HTR-8/SVneo (cell line): ENCODE measurements around the gene PRAMEF12.
"Not testable (repeated sequence)": the region's sequence is repeated elsewhere in the genome, so short reads cannot be mapped to it uniquely, and the experiment has no call there.

Source experiments
- DNase-seq: peaks from one replicate; pipeline ENCODE4 v3.0.0; 2011; ENCODE audit warnings: low spot score, mixed read lengths; ENCODE audit not compliant: insufficient read length
- FAIRE-seq: peaks from 2 replicates; lab custom pipeline; 2011; peaks lifted over from hg19 to GRCh38; lab: Jason Lieb, UNC

PRAMEF12 gene

DNA sequence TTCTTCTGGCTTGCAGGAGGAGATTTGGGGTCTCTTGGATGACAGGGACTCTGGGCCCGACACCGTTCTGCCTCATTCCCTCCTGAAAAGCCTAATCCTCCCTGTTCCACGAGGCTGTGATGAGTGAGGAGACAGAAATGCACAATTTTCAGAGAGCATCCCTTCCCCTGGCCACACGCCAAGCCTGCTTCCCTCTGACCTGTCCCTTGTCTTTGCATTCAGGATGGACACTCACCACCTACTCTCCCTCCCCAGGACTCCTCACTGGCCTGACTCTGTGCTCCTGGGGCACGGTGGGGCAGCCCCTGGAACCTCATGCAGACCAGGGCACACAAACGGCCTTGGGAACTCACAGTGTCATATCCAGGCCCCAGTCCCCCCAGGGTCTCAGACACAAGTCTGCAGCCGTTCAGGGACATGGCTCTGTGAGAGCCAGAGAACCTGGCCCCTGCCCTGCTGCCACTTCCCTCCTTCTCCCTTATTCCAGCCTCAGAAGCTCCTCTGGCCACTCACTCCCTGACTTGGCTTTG lies 3.5 kb upstream of the PRAMEF12 start:
- FAIRE-seq (no peak), DNase-seq (no peak)

DNA sequence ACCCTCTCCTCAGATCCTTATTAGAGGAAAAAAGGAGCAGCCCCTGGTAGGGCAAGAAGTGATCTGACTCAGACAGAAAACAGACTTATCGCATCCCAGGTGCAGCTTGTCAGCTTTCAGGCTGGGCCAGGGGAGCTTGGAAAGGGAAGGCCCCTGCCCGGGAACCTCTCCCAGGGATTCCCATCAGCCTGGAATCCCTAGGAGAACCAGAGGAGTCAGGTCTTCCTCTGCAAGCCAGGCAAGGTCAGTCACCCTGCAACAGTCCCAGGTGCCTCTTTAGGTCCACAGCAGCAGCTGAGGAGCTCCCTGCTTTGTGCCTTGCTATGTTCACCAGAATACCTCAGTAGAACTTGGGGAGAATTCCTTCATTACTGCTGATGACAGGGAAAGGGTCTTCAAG lies 2.9 kb upstream of the PRAMEF12 start:
- no peak for FAIRE-seq
- no peak for DNase-seq

DNA sequence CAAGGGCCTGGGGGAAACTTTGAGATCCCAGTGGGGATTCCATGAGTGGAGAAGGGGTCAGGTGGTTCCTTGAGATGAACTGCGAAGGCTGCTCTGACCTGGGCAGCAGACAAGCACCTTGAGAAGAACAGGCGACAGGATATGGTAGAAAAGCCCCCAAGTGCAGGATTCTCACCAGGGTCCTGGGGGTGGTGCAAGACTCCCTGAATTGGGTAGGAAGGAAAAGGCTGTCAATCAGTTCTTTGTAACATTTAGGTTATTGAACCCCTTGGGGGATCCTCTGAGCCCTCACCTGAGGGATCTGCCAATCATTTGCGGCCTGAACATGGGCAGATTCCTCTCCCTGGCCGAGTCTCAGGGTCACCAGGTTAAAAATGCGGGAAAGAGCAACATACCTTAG lies 2.4 kb upstream of the PRAMEF12 start:
- no peak for FAIRE-seq
- DNase-seq, result no peak

DNA sequence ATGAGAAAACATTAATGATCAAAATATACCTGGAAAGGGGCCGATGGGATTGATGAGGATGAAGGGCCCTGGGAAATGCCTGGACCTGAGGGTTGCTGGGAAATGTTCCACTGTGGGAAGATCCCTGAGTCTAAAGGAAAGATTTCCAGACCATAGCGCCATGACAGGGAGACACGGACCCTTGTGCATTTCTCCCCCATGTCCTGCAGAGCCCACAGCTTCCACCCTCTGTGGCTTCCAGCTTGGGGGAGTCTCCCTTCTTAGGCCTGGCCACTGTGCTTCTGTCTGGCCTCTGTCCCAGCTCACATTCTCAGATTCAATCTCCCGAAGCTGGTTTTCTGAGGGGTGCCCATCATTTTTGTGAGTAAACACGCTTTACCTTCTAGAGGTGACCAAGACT lies 1.0 kb upstream of the PRAMEF12 start:
- no peak for FAIRE-seq
- no peak for DNase-seq

DNA sequence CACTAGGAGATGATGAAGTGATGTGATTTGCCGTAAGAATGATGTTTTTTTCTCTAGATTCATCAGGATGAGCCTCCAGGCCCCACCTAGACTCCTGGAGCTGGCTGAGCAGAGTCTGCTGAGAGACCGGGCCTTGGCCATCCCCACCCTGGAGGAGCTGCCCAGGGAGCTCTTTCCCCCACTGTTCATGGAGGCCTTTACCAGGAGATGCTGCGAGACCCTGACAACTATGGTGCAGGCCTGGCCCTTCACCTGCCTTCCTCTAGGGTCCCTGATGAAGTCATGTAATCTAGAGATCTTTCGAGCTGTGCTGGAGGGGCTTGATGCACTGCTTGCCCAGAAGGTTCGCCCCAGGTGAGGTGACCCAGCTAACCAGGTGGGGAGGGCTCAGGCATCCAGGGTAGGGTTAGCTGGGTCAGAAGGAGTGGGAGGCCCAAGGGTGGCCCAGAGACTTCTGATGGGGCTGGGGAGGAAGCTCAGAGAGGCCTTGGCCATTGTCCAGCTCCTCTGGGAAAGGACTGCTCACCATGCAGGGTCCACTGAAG lies 1.3 kb downstream of the PRAMEF12 start:
- FAIRE-seq (no peak), DNase-seq (no peak)

DNA sequence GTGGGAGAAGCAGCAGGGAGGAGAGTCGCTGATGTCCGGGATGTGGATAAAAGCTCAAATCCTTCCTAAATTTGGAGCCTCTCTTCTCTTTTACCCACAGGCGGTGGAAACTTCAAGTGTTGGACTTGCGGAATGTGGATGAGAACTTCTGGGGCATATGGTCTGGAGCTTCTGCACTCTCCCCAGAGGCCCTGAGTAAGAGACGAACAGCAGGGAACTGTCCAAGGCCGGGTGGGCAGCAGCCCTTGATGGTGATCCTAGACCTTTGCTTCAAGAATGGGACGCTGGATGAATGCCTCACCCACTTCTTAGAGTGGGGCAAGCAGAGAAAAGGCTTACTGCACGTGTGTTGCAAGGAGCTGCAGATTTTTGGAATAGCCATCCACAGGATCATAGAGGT lies 1.9 kb downstream of the PRAMEF12 start:
- FAIRE-seq (no peak), DNase-seq (no peak)

DNA sequence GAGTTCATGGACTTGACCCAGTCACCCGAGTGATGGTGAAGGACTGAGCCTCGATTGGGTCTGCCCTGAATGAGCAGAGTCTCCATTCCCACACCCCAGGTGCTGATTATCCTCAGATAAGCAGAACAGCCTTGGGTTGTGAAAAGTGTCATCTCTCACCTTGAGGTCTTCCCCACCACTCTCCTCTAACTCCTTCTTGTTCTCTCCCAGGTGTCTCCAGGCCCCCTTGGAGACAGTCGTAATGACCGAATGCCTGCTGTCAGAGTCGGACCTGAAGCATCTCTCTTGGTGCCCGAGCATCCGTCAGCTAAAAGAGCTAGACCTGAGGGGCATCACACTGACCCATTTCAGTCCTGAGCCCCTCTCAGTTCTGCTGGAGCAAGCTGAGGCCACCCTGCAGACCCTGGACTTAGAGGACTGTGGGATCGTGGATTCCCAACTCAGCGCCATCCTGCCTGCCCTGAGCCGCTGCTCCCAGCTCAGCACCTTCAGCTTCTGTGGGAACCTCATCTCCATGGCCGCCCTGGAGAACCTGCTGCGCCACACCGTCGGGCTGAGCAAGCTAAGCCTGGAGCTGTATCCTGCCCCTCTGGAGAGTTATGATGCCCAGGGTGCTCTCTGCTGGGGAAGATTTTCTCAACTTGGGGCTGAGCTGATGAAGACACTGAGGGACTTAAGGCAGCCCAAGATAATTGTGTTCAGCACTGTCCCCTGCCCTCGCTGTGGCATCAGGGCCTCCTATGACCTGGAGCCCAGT lies 3.4 kb downstream of the PRAMEF12 start:
- FAIRE-seq, result no peak
- DNase-seq, result no peak

DNA sequence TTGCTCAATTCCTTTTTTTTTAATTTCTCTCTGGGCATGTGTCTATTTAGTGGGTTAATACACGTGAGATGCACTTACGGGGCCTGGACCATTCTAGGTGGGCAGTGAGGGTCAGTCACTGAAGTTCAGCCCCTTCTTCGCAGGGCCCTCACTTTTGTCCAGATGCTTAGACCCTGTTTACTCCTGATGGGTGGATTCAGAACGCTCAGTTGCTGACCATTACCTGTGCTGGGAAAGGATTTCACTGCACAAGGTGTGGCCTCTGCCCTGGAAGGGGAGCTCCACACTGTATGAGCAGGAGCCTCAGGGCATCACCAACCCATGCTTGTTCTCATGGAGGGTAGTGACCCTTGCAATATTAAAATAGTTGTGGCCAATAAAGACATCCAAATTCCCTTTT lies 4.5 kb downstream of the PRAMEF12 start:
- no peak for FAIRE-seq

DNA sequence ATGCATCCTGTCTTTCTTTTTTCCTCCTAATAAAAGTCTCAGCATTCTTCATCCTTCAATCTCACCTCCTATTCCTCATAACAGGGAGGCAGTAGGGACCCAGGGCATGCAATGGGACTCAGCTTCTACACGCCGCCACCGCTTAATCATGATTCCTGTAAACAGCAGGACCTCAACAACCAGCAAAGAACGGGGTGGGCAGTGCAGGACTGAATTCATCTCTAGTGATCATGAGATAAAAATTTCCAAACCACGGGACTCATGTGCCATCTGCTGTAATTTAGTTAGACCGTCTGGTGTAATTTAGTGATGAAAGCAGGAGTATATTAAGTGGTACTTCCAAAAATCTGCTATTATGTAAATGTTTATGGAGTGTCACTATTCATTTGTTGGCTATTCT lies 5.4 kb downstream of the PRAMEF12 start:
- no peak for FAIRE-seq

More for the DNA sequence above, 4.5 kb downstream of the PRAMEF12 start:
- no peak for DNase-seq

DNA sequence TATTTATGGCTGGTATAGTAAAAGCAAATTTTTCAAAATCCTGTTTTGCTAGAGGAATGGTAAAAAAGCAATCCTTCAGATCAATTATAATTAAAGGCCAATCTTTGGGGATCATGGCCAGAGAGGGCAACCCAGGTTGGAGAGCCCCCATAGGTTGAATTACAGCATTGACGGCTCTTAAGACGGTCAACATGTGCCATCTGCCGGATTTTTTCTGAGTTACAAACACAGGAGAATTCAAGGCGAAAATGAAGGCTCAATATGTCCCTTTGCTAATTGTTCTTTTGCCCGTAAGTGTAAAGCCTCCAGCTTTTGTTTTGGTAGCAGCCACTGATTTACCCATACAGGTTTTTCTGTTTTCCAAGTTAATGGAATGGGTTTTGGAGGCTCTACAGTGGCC lies 8.0 kb downstream of the PRAMEF12 start:
- FAIRE-seq, DNase-seq: not testable (repeated sequence)

More for the DNA sequence above, 5.4 kb downstream of the PRAMEF12 start:
- DNase-seq, result no peak

DNA sequence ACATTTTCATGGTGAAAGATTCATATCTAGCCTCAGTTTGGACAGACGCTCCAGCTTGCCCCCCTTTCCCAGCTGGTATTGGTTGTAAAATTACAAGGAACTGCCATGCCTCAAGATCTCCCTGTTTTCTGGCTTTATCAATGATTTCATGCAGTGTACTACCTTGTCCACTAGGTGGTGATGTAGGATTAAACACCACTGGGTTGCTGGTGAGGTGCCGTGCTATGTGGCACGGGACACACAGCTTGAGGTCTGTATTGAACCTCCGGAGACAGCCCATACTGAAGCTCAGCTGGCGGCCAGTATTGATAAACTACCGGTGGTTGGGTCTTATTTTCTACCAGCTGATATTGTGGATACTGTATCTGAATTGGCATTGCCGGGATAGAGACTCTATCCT lies 10.2 kb downstream of the PRAMEF12 start:
- DNase-seq, FAIRE-seq: not testable (repeated sequence)

DNA sequence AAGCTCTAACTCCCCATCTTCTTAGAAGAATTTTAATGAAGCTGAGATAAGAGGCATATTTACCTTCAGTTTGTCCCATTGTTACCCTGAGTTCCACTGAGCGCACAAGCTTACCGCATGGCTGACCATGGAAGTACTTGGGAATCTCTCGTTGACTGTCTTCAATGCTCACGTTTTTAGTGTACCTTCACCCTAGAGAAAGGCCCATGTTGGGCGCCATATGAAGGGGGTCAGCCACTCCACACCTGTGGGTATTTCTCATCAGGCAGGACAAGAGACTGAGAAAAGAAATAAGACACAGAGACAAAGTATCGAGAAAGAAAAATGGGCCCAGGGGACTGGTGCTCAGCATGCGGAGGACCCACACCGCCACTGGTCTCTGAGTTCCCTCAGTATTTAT lies 11.2 kb downstream of the PRAMEF12 start:
- DNase-seq, FAIRE-seq: not testable (repeated sequence)

DNA sequence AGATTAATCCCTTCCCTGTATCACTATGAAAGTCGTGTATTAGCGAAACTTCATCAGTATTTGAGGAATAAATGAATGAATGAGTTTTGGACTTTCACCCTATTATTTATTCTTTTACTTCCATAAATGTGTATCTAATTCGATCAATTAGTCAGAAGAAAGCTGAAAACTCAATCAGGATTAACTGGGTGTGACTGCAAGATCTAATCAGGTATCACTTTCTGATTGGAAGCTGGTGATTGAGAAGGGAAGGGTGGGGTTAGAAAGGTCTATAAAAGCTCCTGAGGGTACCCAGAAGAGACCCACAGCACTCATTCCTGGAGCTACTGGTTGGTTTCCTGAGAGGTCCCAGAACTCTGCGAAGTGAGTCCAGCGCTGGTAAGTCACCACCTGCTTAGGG lies 17.6 kb downstream of the PRAMEF12 start, which contains the start of gene PRAMEF1:
Gene PRAMEF1 (plus strand): TSS at position 301 of the 400 bp plus-strand sequence. CDS start 1,831 bp downstream, outside the sequence.
- not testable (repeated sequence) for FAIRE-seq, DNase-seq

DNA sequence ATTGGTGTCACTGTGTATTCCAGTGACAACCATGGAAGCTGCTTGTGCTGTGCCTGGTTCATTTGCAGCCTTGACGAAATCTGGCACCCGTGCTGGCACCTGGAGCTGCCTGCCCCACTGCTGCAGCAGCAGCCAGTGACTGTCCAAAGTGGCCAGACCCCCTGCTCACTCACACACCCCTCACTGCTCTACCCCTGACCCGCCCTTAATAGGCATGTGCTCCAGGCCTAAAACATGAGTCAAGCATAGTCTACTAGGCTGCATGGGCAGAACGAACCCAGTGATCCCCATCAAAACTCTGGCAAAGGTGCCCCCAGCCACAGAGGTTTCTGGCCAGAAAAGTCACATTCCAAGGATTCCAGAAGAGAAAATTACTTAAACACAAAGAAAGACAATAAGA lies 25.4 kb downstream of the PRAMEF12 start:
- no peak for FAIRE-seq
- DNase-seq, result no peak

DNA sequence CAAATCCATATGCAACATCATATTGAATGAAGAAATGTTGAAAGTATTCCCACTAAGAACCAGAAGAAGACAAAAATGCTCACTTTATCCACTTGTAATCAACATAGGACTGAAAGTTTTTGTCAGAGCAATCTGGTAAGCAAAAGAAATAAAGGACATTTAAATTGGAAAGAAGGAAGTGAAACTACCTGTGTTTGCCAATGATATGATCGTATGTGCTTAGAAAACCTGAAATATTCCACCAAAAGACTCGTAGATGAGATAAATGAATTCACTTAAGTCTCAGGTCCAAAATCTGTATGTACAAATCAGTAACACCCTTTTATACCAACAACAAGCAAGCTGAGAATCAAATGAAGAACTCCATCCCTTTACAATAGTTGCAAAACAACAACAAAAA lies 26.2 kb downstream of the PRAMEF12 start:
- DNase-seq, result no peak
- no peak for FAIRE-seq

DNA sequence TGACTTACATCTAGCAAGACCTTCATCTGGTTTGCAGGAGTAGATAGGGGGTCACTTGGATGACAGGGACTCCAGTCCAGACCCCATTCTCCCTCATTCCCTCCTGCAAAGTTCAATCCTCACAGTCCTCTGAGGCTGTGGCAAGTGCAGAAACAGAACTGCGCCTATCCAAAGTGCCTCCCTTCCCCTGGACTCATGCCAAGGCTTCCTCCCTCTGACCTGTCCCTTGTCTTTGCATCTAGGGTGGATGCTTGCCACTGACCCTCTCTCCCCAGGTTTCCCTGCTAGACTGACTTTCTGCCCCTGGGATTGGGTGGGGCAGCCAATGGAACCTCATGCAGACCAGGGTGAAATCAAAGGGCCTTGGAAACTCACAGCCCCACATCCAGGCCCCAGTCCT lies 36.4 kb downstream of the PRAMEF12 start:
- DNase-seq (no peak), FAIRE-seq (no peak)

DNA sequence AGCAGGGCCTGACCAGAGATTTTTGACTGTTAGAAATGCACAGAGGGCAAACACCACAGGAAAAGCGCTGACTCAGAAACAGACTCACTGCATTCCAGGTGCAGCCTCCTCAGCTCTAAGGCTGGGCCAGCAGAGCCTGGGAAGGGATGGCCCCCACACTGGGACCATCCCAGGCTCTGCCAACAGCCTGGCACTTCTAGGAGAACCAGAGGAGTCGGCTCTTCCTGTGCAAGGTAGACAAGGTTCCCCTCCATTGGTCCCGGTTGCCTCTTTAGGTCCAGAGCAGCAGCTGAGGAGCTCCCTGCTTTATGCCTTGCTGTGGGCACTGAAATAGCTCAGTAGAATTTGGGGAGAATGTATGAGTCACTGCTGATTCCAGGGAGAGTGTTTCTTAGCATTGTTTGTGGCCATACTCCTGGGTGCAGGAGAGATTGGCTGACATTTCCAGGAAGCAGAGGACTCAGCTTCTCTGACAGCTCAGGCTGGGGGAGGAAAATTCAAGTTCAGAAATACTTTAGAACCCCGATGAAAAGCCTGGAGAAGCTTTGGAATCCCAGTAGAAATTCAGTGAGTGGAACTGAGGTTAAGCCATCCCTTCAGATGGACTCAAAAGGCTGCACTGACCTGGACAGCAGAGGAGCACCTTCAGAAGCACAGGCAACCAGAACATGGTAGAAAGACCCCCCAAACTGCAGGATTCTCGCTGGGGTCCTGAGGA lies 37.3 kb downstream of the PRAMEF12 start:
- FAIRE-seq, result peak; percentile 13

DNA sequence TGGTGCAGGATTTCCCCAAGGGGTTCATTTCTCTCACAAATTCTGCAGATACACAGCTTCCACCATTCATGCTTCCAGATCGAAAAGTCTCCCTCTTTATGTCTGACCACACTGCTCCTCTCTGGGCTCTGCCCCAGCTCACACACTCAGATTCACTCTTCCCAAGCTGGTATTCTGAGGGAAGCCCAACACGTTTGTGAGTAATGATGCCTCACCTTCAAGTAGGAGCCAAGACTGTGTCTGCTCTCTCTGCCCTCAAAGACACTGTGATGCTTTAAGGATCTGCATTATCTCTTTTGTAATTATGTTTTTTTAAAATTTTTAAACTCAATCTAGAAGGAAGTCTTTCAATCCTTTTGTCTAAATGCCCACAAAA lies 37.9 kb downstream of the PRAMEF12 start:
- DNase-seq (no peak), FAIRE-seq (no peak)

More for the DNA sequence above, 37.3 kb downstream of the PRAMEF12 start:
- DNase-seq, result peak; percentile 30

DNA sequence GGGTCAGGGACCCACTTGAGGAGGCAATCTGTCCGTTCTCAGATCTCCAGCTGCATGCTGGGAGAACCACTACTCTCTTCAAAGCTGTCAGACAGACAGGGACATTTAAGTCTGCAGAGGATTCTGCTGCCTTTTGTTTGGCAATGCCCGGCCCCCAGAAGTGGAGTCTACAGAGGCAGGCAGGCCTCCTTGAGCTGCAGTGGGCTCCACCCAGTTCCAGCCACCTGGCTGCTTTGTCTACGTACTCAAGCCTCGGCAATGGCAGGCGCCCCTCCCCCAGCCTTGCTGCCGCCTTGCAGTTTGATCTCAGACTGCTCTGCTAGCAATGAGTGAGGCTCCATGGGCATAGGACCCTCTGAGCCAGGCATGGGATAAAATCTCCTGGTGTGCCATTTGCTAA lies 45.5 kb downstream of the PRAMEF12 start:
- FAIRE-seq, DNase-seq: not testable (repeated sequence)
